ENCODE data around the gene GPR156.
"Not testable (repeated sequence)": the region's sequence is repeated elsewhere in the genome, so short reads cannot be mapped to it uniquely, and the experiment has no call there.

GPR156 gene

DNA sequence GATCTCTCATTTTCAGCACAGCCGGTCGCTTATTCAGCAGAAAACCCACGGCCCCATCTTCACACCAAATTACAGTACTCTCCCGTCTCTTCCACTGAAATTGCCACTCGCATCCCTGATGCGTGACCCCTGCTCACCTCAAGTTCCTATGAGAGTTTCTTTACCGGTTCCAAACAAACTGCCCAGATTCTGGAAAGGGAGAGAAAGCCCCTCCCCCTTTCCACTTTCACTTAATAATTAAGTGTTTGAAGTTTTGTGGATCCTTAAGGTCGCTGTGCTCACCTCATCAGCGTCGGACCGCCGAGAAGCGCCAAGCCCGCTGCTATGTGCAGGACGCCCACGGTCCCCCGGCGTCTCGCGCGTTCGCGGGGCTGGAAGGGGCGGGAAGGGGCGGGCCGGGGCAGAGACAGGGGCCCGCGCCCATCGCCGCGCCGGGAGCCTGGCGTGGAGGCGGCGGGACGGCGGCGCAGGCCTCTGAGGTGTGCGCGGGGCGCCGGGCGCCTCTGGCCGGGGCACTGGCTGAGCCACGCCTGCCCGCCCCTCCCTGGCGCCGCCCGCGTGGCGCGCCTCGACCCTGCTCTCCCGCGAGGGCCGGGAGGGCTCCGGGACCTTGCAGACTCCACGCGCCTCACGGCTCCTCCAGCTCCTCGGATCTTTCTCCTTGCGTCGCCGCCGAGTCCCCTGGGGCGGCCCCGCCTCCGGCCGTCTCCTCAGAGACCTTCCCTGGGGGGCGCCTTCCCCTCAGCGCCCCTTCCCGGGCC, at the start of gene GPR156:
Gene GPR156 (minus strand): TSS at position 476 of the 761 bp plus-strand sequence. CDS start 41,124 bp downstream, outside the sequence.
- intact Hi-C loops (cut with DNase I; ENCODE audit: low total_unique reads), result no loop called here
- no peaks in the 10 kb centered on the region for H3K27me3 ChIP-seq
- H3K4me1 ChIP-seq, result peaks cover 0 to 9% (median 7%) of the 10 kb centered on the region in 4 donors
- H3K4me3 ChIP-seq, result peak within 1 kb of the TSS; percentile 47 to 61
- TF ChIP-seq CTCF (IDR thresholded peaks at IDR 0.05), result no peak
- DNase-seq, result no peak
- no peak within 1 kb of the TSS for H3K27ac ChIP-seq
- no peaks in the 10 kb centered on the region for H3K9me3 ChIP-seq
- no peaks in the 10 kb centered on the region for H3K36me3 ChIP-seq

DNA sequence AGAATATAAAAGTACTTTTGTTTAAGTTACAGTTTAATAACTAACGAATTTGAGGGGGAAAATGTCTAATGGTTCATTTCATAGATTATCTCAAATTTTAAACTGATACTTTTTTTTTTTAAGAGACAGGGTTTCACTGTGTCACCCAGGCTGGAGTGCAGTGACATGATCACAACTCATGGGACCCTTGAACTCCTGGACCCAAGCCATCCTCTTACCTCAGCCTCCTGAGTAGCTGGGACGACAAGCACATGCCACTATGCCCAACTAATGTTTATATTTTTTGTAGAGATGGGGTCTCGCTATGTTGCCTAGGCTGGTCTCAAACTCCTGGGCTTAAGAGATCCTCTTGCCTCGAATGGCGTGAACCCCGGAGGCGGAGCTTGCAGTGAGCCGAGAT, 47.6 kb upstream of the GPR156 start:
- Histone ChIP-seq H3K4me1 (peaks cover 0 to 7% (median 0%) of the 10 kb centered on the region in 4 donors), H3K9me3 (no peaks in the 10 kb centered on the region), H3K36me3 (peaks cover 48 to 60% (median 49%) of the 10 kb centered on the region in 3 donors), H3K27me3 (no peaks in the 10 kb centered on the region), H3K27ac (no peak overlapping the region), H3K4me3 (no peak overlapping the region)
- TF ChIP-seq CTCF (IDR thresholded peaks at IDR 0.05), result no peak
- DNase-seq, result no peak
- intact Hi-C loops (cut with DNase I; ENCODE audit: low total_unique reads), result no loop called here

- peaks cover 0 to 5% (median 0%) of the 10 kb centered on the region in 4 donors for H3K4me1 ChIP-seq
- no peak for DNase-seq
- H3K27me3 ChIP-seq, result no peaks in the 10 kb centered on the region
- H3K9me3 ChIP-seq, result no peaks in the 10 kb centered on the region
- no peak overlapping the region for H3K27ac ChIP-seq
- no peak overlapping the region for H3K4me3 ChIP-seq
- no peak for TF ChIP-seq CTCF (IDR thresholded peaks at IDR 0.05)
- peaks cover 48 to 64% (median 49%) of the 10 kb centered on the region in 3 donors for H3K36me3 ChIP-seq
- intact Hi-C loops (cut with DNase I; ENCODE audit: low total_unique reads), result no loop called here
These were observed 46.1 kb upstream of the GPR156 start for GRCh38 chr3:120331076-120331475.

GRCh38 chr3:120326784-120327183, 41.8 kb upstream of the GPR156 start:
- no peak for TF ChIP-seq CTCF (IDR thresholded peaks at IDR 0.05)
- Histone ChIP-seq H3K27ac (no peak overlapping the region), H3K4me1 (no peaks in the 10 kb centered on the region), H3K36me3 (peaks cover 33 to 51% (median 39%) of the 10 kb centered on the region in 3 donors), H3K27me3 (no peaks in the 10 kb centered on the region), H3K9me3 (no peaks in the 10 kb centered on the region), H3K4me3 (no peak overlapping the region)
- no peak for DNase-seq
- intact Hi-C loops (cut with DNase I; ENCODE audit: low total_unique reads), result no loop called here

DNA sequence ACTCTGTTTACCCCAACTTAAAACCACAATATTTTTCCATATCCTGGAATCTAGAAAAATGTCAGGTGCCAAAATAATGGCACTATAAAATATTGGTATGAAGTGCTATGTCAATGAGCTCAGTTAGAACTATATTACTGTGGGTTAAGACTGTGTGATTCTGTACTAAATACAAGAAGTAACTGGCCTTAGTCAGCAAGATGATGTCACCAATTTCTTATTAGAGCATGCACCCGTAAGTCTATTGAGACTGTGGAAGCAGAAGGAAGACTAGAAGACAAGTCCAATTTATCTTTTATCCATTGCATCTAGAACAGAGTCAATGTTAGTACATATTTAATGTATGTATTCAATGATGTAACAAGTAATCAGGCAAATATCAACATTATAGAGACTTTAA, 39.2 kb upstream of the GPR156 start:
- Histone ChIP-seq H3K9me3 (no peaks in the 10 kb centered on the region), H3K4me1 (no peaks in the 10 kb centered on the region), H3K36me3 (peaks cover 10 to 32% (median 16%) of the 10 kb centered on the region in 3 donors), H3K4me3 (no peak overlapping the region), H3K27me3 (no peaks in the 10 kb centered on the region), H3K27ac (no peak overlapping the region)
- no peak for DNase-seq
- intact Hi-C loops (cut with DNase I; ENCODE audit: low total_unique reads), result no loop called here
- TF ChIP-seq CTCF (IDR thresholded peaks at IDR 0.05), result no peak

DNA sequence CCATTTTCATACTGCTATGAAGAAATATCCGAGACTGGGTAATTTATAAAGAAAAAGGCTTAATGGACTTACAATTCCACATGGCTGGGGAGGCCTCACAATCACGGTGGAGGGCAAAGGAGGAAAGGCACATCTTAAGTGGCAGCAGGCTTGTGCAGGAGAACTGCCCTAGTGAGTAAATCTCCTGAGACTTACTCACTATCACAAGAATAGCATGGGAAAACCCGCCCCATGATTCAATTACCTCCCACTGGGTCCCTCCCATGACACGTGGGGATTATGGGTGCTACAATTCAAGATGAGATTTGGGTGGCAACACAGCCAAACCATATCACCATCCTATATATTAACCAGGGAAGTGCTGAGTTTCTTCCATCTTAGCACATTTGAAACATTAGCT, 38.7 kb upstream of the GPR156 start:
- not testable (repeated sequence) for DNase-seq
- H3K36me3 ChIP-seq, result peaks cover 6 to 32% (median 16%) of the 10 kb centered on the region in 3 donors

More for the DNA sequence above, 38.7 kb upstream of the GPR156 start:
- H3K27me3 ChIP-seq; H3K27ac ChIP-seq; intact Hi-C loops (cut with DNase I; ENCODE audit: low total_unique reads); H3K9me3 ChIP-seq; H3K4me3 ChIP-seq; H3K4me1 ChIP-seq: not testable (repeated sequence)
